Central memory CD8-positive, alpha-beta T cell (primary cell): ENCODE results near the gene SUSD2.

Experiments
- ATAC-seq: fragments of 150-1000 bp; cut with Tn5 transposase; replicated peaks from 2 replicates; pipeline ENCODE4 v1.10.0; 2022; ENCODE audit warnings: mild to moderate bottlenecking, moderate FRiP score, moderate number of reproducible peaks; ENCODE audit not compliant: poor library complexity, severe bottlenecking; ENCODE audit errors: extremely low read depth
- DNase-seq, 2 donors: peaks; one replicate each; pipeline ENCODE4 v3.0.0; 2021; ENCODE audit warnings: low spot score in 2 of 2
- H3K27ac Mint-ChIP-seq: one replicate; pipeline ENCODE4 v1.8.0; 2022; ENCODE audit warnings: low read depth, mild to moderate bottlenecking, moderate library complexity, mixed read lengths
- H3K27me3 Mint-ChIP-seq: one replicate; pipeline ENCODE4 v1.8.0; 2022; ENCODE audit warnings: mixed read lengths
- H3K36me3 Mint-ChIP-seq: one replicate; pipeline ENCODE4 v1.8.0; 2022; ENCODE audit warnings: mild to moderate bottlenecking, moderate library complexity, mixed read lengths; ENCODE audit not compliant: insufficient read depth
- H3K4me1 Mint-ChIP-seq: one replicate; pipeline ENCODE4 v1.8.0; 2022; ENCODE audit warnings: mixed read lengths
- H3K4me3 Mint-ChIP-seq: one replicate; pipeline ENCODE4 v1.8.0; 2022; ENCODE audit warnings: mild to moderate bottlenecking, moderate library complexity, mixed read lengths
- H3K9me3 Mint-ChIP-seq: one replicate; pipeline ENCODE4 v1.8.0; 2022; ENCODE audit warnings: mixed read lengths

The SUSD2 gene

GRCh38 chr22:24156141-24156912 lies 25.0 kb upstream of the SUSD2 start:
- Mint-ChIP-seq H3K36me3 (peaks cover 9% of the 10 kb centered on the region), H3K27me3 (no peaks in the 10 kb centered on the region), H3K9me3 (no peaks in the 10 kb centered on the region), H3K4me1 (peaks cover 81% of the 10 kb centered on the region), H3K4me3 (peak overlapping the region; percentile 93), H3K27ac (peak overlapping the region; percentile 84)
- ATAC-seq, result peak; percentile 61
- peak; percentile 46 for DNase-seq

- H3K27ac Mint-ChIP-seq, result peak overlapping the region; percentile 84
- ATAC-seq (peak; percentile 83), DNase-seq (peak; percentile 84 to 85)
- peaks cover 83% of the 10 kb centered on the region for H3K4me1 Mint-ChIP-seq
- H3K27me3 Mint-ChIP-seq, result no peaks in the 10 kb centered on the region
- H3K9me3 Mint-ChIP-seq, result no peaks in the 10 kb centered on the region
- H3K4me3 Mint-ChIP-seq, result peak overlapping the region; percentile 93
- H3K36me3 Mint-ChIP-seq, result peaks cover 10% of the 10 kb centered on the region
Measured at GRCh38 chr22:24156913-24157821, 24.1 kb upstream of the SUSD2 start.

- peaks cover 14% of the 10 kb centered on the region for H3K36me3 Mint-ChIP-seq
- peak overlapping the region; percentile 93 for H3K4me3 Mint-ChIP-seq
- peaks cover 83% of the 10 kb centered on the region for H3K4me1 Mint-ChIP-seq
- ATAC-seq (no peak), DNase-seq (no peak)
- H3K9me3 Mint-ChIP-seq, result no peaks in the 10 kb centered on the region
- H3K27ac Mint-ChIP-seq, result peak overlapping the region; percentile 84
- no peaks in the 10 kb centered on the region for H3K27me3 Mint-ChIP-seq
Measured at GRCh38 chr22:24157822-24158135, 23.5 kb upstream of the SUSD2 start.

- Mint-ChIP-seq H3K27me3 (no peaks in the 10 kb centered on the region), H3K36me3 (peaks cover 18% of the 10 kb centered on the region), H3K4me1 (peaks cover 69% of the 10 kb centered on the region), H3K27ac (peak overlapping the region; percentile 84), H3K4me3 (peak overlapping the region; percentile 27), H3K9me3 (no peaks in the 10 kb centered on the region)
- DNase-seq (no peak), ATAC-seq (no peak)
Measured at GRCh38 chr22:24159650-24160049, 21.6 kb upstream of the SUSD2 start.

GRCh38 chr22:24160546-24160945 lies 20.7 kb upstream of the SUSD2 start:
- no peak for ATAC-seq
- peaks cover 62% of the 10 kb centered on the region for H3K4me1 Mint-ChIP-seq
- no peaks in the 10 kb centered on the region for H3K9me3 Mint-ChIP-seq
- peak overlapping the region; percentile 82 for H3K27ac Mint-ChIP-seq
- peaks cover 19% of the 10 kb centered on the region for H3K36me3 Mint-ChIP-seq
- H3K4me3 Mint-ChIP-seq, result no peak overlapping the region
- no peaks in the 10 kb centered on the region for H3K27me3 Mint-ChIP-seq
- DNase-seq, result no peak

- Mint-ChIP-seq H3K4me1 (peaks cover 60% of the 10 kb centered on the region), H3K27ac (peak overlapping the region; percentile 82), H3K36me3 (peaks cover 23% of the 10 kb centered on the region), H3K27me3 (no peaks in the 10 kb centered on the region), H3K4me3 (no peak overlapping the region), H3K9me3 (no peaks in the 10 kb centered on the region)
- ATAC-seq (no peak), DNase-seq (no peak)
Measured at GRCh38 chr22:24161485-24161884, 19.8 kb upstream of the SUSD2 start.

- H3K4me3 Mint-ChIP-seq, result no peak overlapping the region
- ATAC-seq (no peak), DNase-seq (no peak)
- peak overlapping the region; percentile 82 for H3K27ac Mint-ChIP-seq
- H3K36me3 Mint-ChIP-seq, result peaks cover 22% of the 10 kb centered on the region
- peaks cover 56% of the 10 kb centered on the region for H3K4me1 Mint-ChIP-seq
- no peaks in the 10 kb centered on the region for H3K27me3 Mint-ChIP-seq
- no peaks in the 10 kb centered on the region for H3K9me3 Mint-ChIP-seq
Measured at GRCh38 chr22:24161909-24162308, 19.4 kb upstream of the SUSD2 start.

GRCh38 chr22:24162436-24162835 lies 18.9 kb upstream of the SUSD2 start:
- H3K4me1 Mint-ChIP-seq, result peaks cover 51% of the 10 kb centered on the region
- ATAC-seq, result no peak
- H3K36me3 Mint-ChIP-seq, result peaks cover 22% of the 10 kb centered on the region
- no peaks in the 10 kb centered on the region for H3K9me3 Mint-ChIP-seq
- no peak overlapping the region for H3K4me3 Mint-ChIP-seq
- no peak overlapping the region for H3K27ac Mint-ChIP-seq
- no peaks in the 10 kb centered on the region for H3K27me3 Mint-ChIP-seq
- DNase-seq, result no peak

- no peak for DNase-seq
- Mint-ChIP-seq H3K27me3 (no peaks in the 10 kb centered on the region), H3K4me3 (no peak overlapping the region), H3K36me3 (peaks cover 31% of the 10 kb centered on the region), H3K9me3 (no peaks in the 10 kb centered on the region), H3K4me1 (peaks cover 40% of the 10 kb centered on the region), H3K27ac (peak overlapping the region; percentile 69)
- ATAC-seq, result no peak
Measured at GRCh38 chr22:24164243-24164642, 17.0 kb upstream of the SUSD2 start.

GRCh38 chr22:24164940-24165339 lies 16.3 kb upstream of the SUSD2 start:
- no peak for DNase-seq
- Mint-ChIP-seq H3K9me3 (no peaks in the 10 kb centered on the region), H3K4me3 (no peak overlapping the region), H3K27me3 (no peaks in the 10 kb centered on the region), H3K27ac (peak overlapping the region; percentile 69), H3K36me3 (peaks cover 36% of the 10 kb centered on the region), H3K4me1 (peaks cover 35% of the 10 kb centered on the region)
- ATAC-seq, result no peak

GRCh38 chr22:24165673-24166072 lies 15.6 kb upstream of the SUSD2 start:
- no peak for DNase-seq
- H3K36me3 Mint-ChIP-seq, result peaks cover 36% of the 10 kb centered on the region
- H3K9me3 Mint-ChIP-seq, result no peaks in the 10 kb centered on the region
- no peak overlapping the region for H3K4me3 Mint-ChIP-seq
- no peak overlapping the region for H3K27ac Mint-ChIP-seq
- H3K4me1 Mint-ChIP-seq, result peaks cover 34% of the 10 kb centered on the region
- no peak for ATAC-seq
- H3K27me3 Mint-ChIP-seq, result no peaks in the 10 kb centered on the region

GRCh38 chr22:24166811-24167210 lies 14.5 kb upstream of the SUSD2 start:
- Mint-ChIP-seq H3K27me3 (no peaks in the 10 kb centered on the region), H3K4me1 (peaks cover 22% of the 10 kb centered on the region), H3K36me3 (peaks cover 40% of the 10 kb centered on the region), H3K9me3 (no peaks in the 10 kb centered on the region), H3K4me3 (no peak overlapping the region), H3K27ac (no peak overlapping the region)
- no peak for DNase-seq
- no peak for ATAC-seq
